K562 (cell line): Measurements from ENCODE around the gene TENM4. TPM values are rescaled to one million over a fixed set of nuclear protein-coding genes. Genes with fewer than 3 reads are reported as not detected.

Source experiments
- ATAC-seq: fragments of 200-7000 bp; cut with Tn5 transposase; 3 replicates; pipeline ENCODE4 v1.9.1; 2020; ENCODE audit warnings: moderate library complexity
- BruUV-seq: library from RNA; stranded (reverse); fragments of 400-500 nt; replicated peaks from 2 replicates; lab custom pipeline; 2021; lab: Mats Ljungman, UMichigan
- CTCF ChIA-PET: fragments of 300-600 bp; formaldehyde crosslinking; extraction: SDS; loops from one replicate; lab custom pipeline; 2021; ENCODE audit warnings: low intra/inter-chr PET ratio; lab: Yijun Ruan, JAX
- POLR2A ChIA-PET: fragments of 300-600, 350-650 bp; sonication (Branson Sonifier 250); formaldehyde crosslinking; extraction: SDS; loops from one replicate; lab custom pipeline; 2021; ENCODE audit warnings: antibody characterized with exemption, inconsistent platforms; lab: Yijun Ruan, JAX
- DNase-seq, 4 experiments: peaks; one replicate each; pipeline versions ENCODE4 v3.0.0 to v3.0.0-alpha.2; 2011 to 2018; ENCODE audit warnings: low spot score in 3 of 4, mixed read lengths in 3 of 4; ENCODE audit errors: extremely low read depth in 1 of 4
- FAIRE-seq: peaks from 2 replicates; lab custom pipeline; 2011; peaks lifted over from hg19 to GRCh38; lab: Jason Lieb, UNC
- H2AFZ ChIP-seq: 2 replicates; pipeline ENCODE4 v1.6.0; 2011; ENCODE audit warnings: low read depth, low read length, control low read depth, inconsistent platforms
- H3K27ac ChIP-seq: fragments of 200-600 bp; 3 replicates; pipeline ENCODE4 v1.8.0; 2011; ENCODE audit warnings: low read depth, mild to moderate bottlenecking, control low read depth, inconsistent platforms, low read length, moderate library complexity, mixed read lengths; ENCODE audit errors: extremely low read depth
- H3K27me3 ChIP-seq, 2 experiments: fragments of 300-600 bp in 1 of 2; 2 replicates in 1 of 2; 3 replicates in 1 of 2; pipeline versions ENCODE4 v1.6.0 to v1.8.0; 2011; ENCODE audit warnings: inconsistent platforms in 2 of 2, low read length in 2 of 2, mild to moderate bottlenecking in 1 of 2, mixed read lengths in 1 of 2, moderate library complexity in 1 of 2; ENCODE audit not compliant: control insufficient read depth in 2 of 2, insufficient read depth in 2 of 2
- H3K36me3 ChIP-seq: fragments of 300-600 bp; 3 replicates; pipeline ENCODE4 v1.8.0; 2011; ENCODE audit warnings: mild to moderate bottlenecking, low read length, inconsistent platforms; ENCODE audit not compliant: control insufficient read depth, insufficient read depth
- H3K4me1 ChIP-seq, 2 experiments: fragments of 200-600 bp in 1 of 2; replicated peaks in 1 of 2; 2 replicates in 1 of 2; 3 replicates in 1 of 2; pipeline versions ENCODE4 v1.5.1 to v1.8.0; 2011; ENCODE audit warnings: inconsistent platforms in 2 of 2, low read length in 2 of 2, mild to moderate bottlenecking in 1 of 2, mixed read lengths in 1 of 2, moderate library complexity in 1 of 2; ENCODE audit not compliant: control insufficient read depth in 2 of 2, insufficient read depth in 2 of 2
- H3K4me2 ChIP-seq: 2 replicates; pipeline ENCODE4 v1.6.1; 2011; ENCODE audit warnings: low read length, control low read depth, inconsistent platforms, mixed read lengths; ENCODE audit not compliant: insufficient read depth
- H3K4me3 ChIP-seq: fragments of 200-600 bp; sonication (generic), shearing (Covaris generic); 2 replicates; pipeline ENCODE4 v1.5.1; 2016; ENCODE audit warnings: control low read depth, inconsistent platforms
- H3K79me2 ChIP-seq: fragments of 200-600 bp; 3 replicates; pipeline ENCODE4 v1.8.0; 2011; ENCODE audit warnings: low read length, inconsistent platforms; ENCODE audit not compliant: control insufficient read depth, insufficient read depth
- H3K9ac ChIP-seq, 2 experiments: 2 replicates each; pipeline versions ENCODE4 v1.6.0 to v1.6.1; 2011; ENCODE audit warnings: low read depth in 2 of 2, low read length in 2 of 2, control low read depth in 1 of 2, inconsistent platforms in 1 of 2, mild to moderate bottlenecking in 1 of 2, mixed read lengths in 1 of 2; ENCODE audit not compliant: insufficient read depth in 1 of 2
- H3K9me1 ChIP-seq: one replicate; pipeline ENCODE4 v1.6.0; 2011; ENCODE audit warnings: inconsistent platforms, mild to moderate bottlenecking, low read length, moderate library complexity; ENCODE audit not compliant: control insufficient read depth, insufficient read depth
- H3K9me3 ChIP-seq: replicated peaks from 2 replicates; pipeline ENCODE4 v1.5.1; 2011; ENCODE audit warnings: low read depth, low read length, inconsistent platforms; ENCODE audit not compliant: control insufficient read depth, insufficient read depth
- H4K20me1 ChIP-seq: replicated peaks from 2 replicates; pipeline ENCODE4 v1.6.1; 2011; ENCODE audit warnings: low read length, inconsistent platforms, mixed read lengths; ENCODE audit not compliant: control insufficient read depth, insufficient read depth
- CEBPZ ChIP-seq: fragments of 150-350 bp; IDR thresholded peaks from 2 replicates; pipeline ENCODE4 v1.6.1; 2014; ENCODE audit warnings: low read depth, mild to moderate bottlenecking, low read length, borderline replicate concordance
- CREB1 ChIP-seq, 2 experiments: sonication (generic) in 1 of 2; formaldehyde crosslinking in 1 of 2; IDR thresholded peaks; 2 replicates each; pipeline versions ENCODE4 v1.6.1 to v1.8.0; 2012 to 2022; ENCODE audit warnings: inconsistent platforms in 1 of 2, mild to moderate bottlenecking in 1 of 2, missing genetic modification reagents in 1 of 2, moderate library complexity in 1 of 2
- DLX4 ChIP-seq: fragments of 250-450 bp; sonication (Bioruptor Pico); IDR thresholded peaks from 2 replicates; pipeline ENCODE4 v1.6.1; 2021; ENCODE audit warnings: mild to moderate bottlenecking
- E4F1 ChIP-seq: fragments of 250-450 bp; sonication (Bioruptor Pico); IDR thresholded peaks from 2 replicates; pipeline ENCODE4 v1.5.0; 2021; ENCODE audit warnings: mild to moderate bottlenecking, borderline replicate concordance
- MBD1 ChIP-seq: fragments of 250-450 bp; sonication (Bioruptor Pico); IDR thresholded peaks from 2 replicates; pipeline ENCODE4 v1.8.0; 2022; ENCODE audit warnings: inconsistent platforms
- MLX ChIP-seq, 2 experiments: fragments of 450-650 bp in 1 of 2; sonication (generic) in 1 of 2; formaldehyde crosslinking; conservative IDR thresholded peaks; 2 replicates each; pipeline versions ENCODE4 v1.4.0 to v1.8.1; 2020 to 2022; ENCODE audit warnings: mild to moderate bottlenecking in 1 of 2, missing genetic modification reagents in 1 of 2
- MYNN ChIP-seq, 2 experiments: sonication (generic); formaldehyde crosslinking in 1 of 2; IDR thresholded peaks; 2 replicates each; pipeline versions ENCODE4 v1.5.0 to v1.6.1; 2016 to 2020; ENCODE audit warnings: antibody characterized with exemption in 1 of 2, missing genetic modification reagents in 1 of 2
- WGBS: fragments of 100-300 bp; shearing (Covaris generic); methylation state at CpG from one replicate; pipeline ENCODE4 v1.1.6; 2016; ENCODE audit warnings: low coverage, mixed read lengths; ENCODE audit not compliant: insufficient coverage; ENCODE audit errors: missing lambda C conversion rate; 5-methylcytosine and 5-hydroxymethylcytosine counted together
- in situ Hi-C: fragments of 300-500 bp; cut with MboI; formaldehyde crosslinking; loops from 4 replicates; pipeline ENCODE4 v1.15.0; 2018; ENCODE audit warnings: inconsistent platforms, mixed read lengths
- intact Hi-C: fragments of 100-400 bp; cut with micrococcal nuclease; formaldehyde crosslinking; loops from 2 replicates; pipeline ENCODE4 v1.14.2; 2022
- polyA plus RNA-seq, 8 experiments: library from polyadenylated mRNA; depleted of rRNA in 4 of 8; stranded (reverse) in 5 of 8; unstranded in 3 of 8; fragments of >200 nt; fragmentation: Nextera tagmentation in 2 of 8; fragmentation: Illumina TruSeq in 1 of 8; extraction: Ambion mirVana in 2 of 8; extraction: Trizol in 1 of 8; gene quantifications; 2 replicates each; pipeline versions ENCODE4 v1.2.1 to v1.2.3, GENCODE V29; 2011 to 2014; ENCODE audit warnings: inconsistent platforms in 1 of 8, missing spikeins in 1 of 8
- total RNA-seq, 7 experiments: library from RNA; depleted of rRNA in 6 of 7; stranded (reverse); fragments of >200 nt in 6 of 7; fragmentation: Illumina TruSeq in 2 of 7; extraction: Trizol in 2 of 7; gene quantifications; 2 replicates each; pipeline versions ENCODE4 v1.2.1 to v1.2.3, GENCODE V29; 2011 to 2021; ENCODE audit warnings: low replicate concordance in 1 of 7

TENM4 gene
- total and polyA plus RNA-seq, 9 of the 15 experiments (the other 6 are each of a cell fraction or from before 2014, with no cell fraction given), result 0.16 TPM; not detected in 8

GRCh38 chr11:79196950-79197349 is 243.9 kb downstream of the TENM4 start (continued):
- TF ChIP-seq MYNN (IDR thresholded peaks at IDR 0.05) (no peak), MYNN (CRISPR knock-in tag; IDR thresholded peaks at IDR 0.05) (no peak), CREB1 (IDR thresholded peaks at IDR 0.05) (no peak), CREB1 (CRISPR knock-in tag; IDR thresholded peaks at IDR 0.05) (no peak)

GRCh38 chr11:79195209-79195608 is 245.6 kb downstream of the TENM4 start:
- no peak overlapping the region for H3K27ac ChIP-seq
- DNase-seq (no peak), ATAC-seq (no peak), FAIRE-seq (no peak)
- 0% methylated on average over 4 of the region's 4 CpGs for WGBS
- in situ Hi-C loops, result no loop called here
- CTCF ChIA-PET, result no interaction called here
- intact Hi-C loops, result no loop called here
- H3K79me2 ChIP-seq, result no peaks in the 10 kb centered on the region
- no peaks in the 10 kb centered on the region for H4K20me1 ChIP-seq
- H2AFZ ChIP-seq, result no peak overlapping the region
- H3K9me1 ChIP-seq, result no peaks in the 10 kb centered on the region
- POLR2A ChIA-PET, result no interaction called here
- no peaks in the 10 kb centered on the region for H3K36me3 ChIP-seq
- no peak overlapping the region for H3K9ac ChIP-seq
- H3K4me3 ChIP-seq, result no peak overlapping the region
- H3K27me3 ChIP-seq, result no peaks in the 10 kb centered on the region; a peak in 2 of 5 replicates
- H3K9me3 ChIP-seq, result no peaks in the 10 kb centered on the region
- no peak overlapping the region for H3K4me2 ChIP-seq
- no TSS peak for BruUV-seq
- no peaks in the 10 kb centered on the region for H3K4me1 ChIP-seq
- no peak for TF ChIP-seq MBD1 (CRISPR knock-in tag)
- no peak for TF ChIP-seq CEBPZ
- no peak for TF ChIP-seq MLX (CRISPR knock-in tag; conservative IDR thresholded peaks at IDR 0.05)
- no peak for TF ChIP-seq E4F1 (CRISPR knock-in tag)
- no peak for TF ChIP-seq DLX4 (CRISPR knock-in tag)
